Sigmoid colon (tissue), 7 donors: ENCODE measurements around the gene FCGR2B. TPM values are rescaled to one million over a fixed set of nuclear protein-coding genes. Genes with fewer than 3 reads are reported as not detected.

ENCODE experiments used
- polyA plus RNA-seq, 3 donors: library from polyadenylated mRNA; stranded (reverse); fragments of 200-250 nt; gene quantifications; one replicate each; pipeline ENCODE4 v1.2.3, GENCODE V29; 2013
- small RNA-seq, 3 donors: library from RNA; depleted of rRNA; stranded (forward); fragments of <200 nt; gene quantifications; one replicate each; pipeline ENCODE3, GENCODE V24; 2016
- total RNA-seq, 4 donors: library from RNA; depleted of rRNA; stranded (reverse); fragments of >200 nt; gene quantifications; one replicate each; pipeline ENCODE4 v1.1.0, GENCODE V29; 2016
- donor health status: healthy with polysubstance abuse.
- donor health status: Bipolar disorder and iron deficiency.
- donor health status: healthy.

Gene FCGR2B
- total and polyA plus RNA-seq, 7 donors: 6.4 to 42.1 (median 15.9) TPM

Small RNA genes lying within 50 kb of the gene (small RNA-seq; reads per million reads assigned to genes)
- gene RF00019: 0 reads per million in 3 donors

Other genes starting within 250 kb of the FCGR2B start
- 10 to 100 TPM; 14.1 to 52.5 (median 34.8) TPM for gene FCGR2A, start 157.7 kb upstream of the FCGR2B start, total RNA-seq
- 10 to 100 TPM; 14.4 to 68.7 (median 19.8) TPM for gene FCGR2A, start 157.7 kb upstream of the FCGR2B start, polyA plus RNA-seq
- 1 to 10 TPM in 3 of 4 donors, not detected in 1; 2.0 to 2.9 (median 2.5) TPM for gene HSPA6, start 138.6 kb upstream of the FCGR2B start, total RNA-seq
- gene HSPA6, start 138.6 kb upstream of the FCGR2B start, polyA plus RNA-seq: 1 to 10 TPM in 2 of 3 donors, under 1 TPM in 1; 0.60 to 2.3 (median 1.6) TPM
- 10 to 100 TPM in 3 of 4 donors, 1 to 10 TPM in 1; 7.8 to 19.3 (median 14.6) TPM for gene FCGR3A, start 113.3 kb upstream of the FCGR2B start, total RNA-seq
- 10 to 100 TPM in 2 of 3 donors, 1 to 10 TPM in 1; 9.6 to 30.5 (median 13.0) TPM for gene FCGR3A, start 113.3 kb upstream of the FCGR2B start, polyA plus RNA-seq
- 1 to 10 TPM in 3 of 4 donors, not detected in 1; 1.9 to 4.3 (median 2.0) TPM for gene FCGR3B, start 32.0 kb upstream of the FCGR2B start, total RNA-seq
- gene FCGR3B, start 32.0 kb upstream of the FCGR2B start, polyA plus RNA-seq: 1 to 10 TPM in 2 of 3 donors, under 1 TPM in 1; 0.74 to 2.1 (median 1.2) TPM
- not detected for gene FCRLA, start 44.1 kb downstream of the FCGR2B start, total RNA-seq
- gene FCRLA, start 44.1 kb downstream of the FCGR2B start, polyA plus RNA-seq: 10 to 100 TPM in 1 of 3 donors, 1 to 10 TPM in 1, not detected in 1; 1.6 to 22.0 TPM
- gene FCRLB, start 58.4 kb downstream of the FCGR2B start, total RNA-seq: under 1 TPM in 3 of 4 donors, not detected in 1; 0.36 to 0.95 (median 0.82) TPM
- gene FCRLB, start 58.4 kb downstream of the FCGR2B start, polyA plus RNA-seq: under 1 TPM in 2 of 3 donors, not detected in 1; 0.23 to 0.89 TPM
- 10 to 100 TPM; 12.7 to 40.3 (median 24.1) TPM for gene DUSP12, start 86.6 kb downstream of the FCGR2B start, total RNA-seq
- gene DUSP12, start 86.6 kb downstream of the FCGR2B start, polyA plus RNA-seq: 10 to 100 TPM; 13.6 to 21.0 (median 17.5) TPM
- gene ATF6, start 103.2 kb downstream of the FCGR2B start, total RNA-seq: 10 to 100 TPM; 26.3 to 28.1 (median 27.6) TPM
- 1 to 10 TPM; 2.3 to 9.0 (median 3.0) TPM for gene ATF6, start 103.2 kb downstream of the FCGR2B start, polyA plus RNA-seq